HUDEP-2 (cell line): Measurements from ENCODE around the gene GJA5.

Source experiments
- DNase-seq, 76 experiments: peaks; one replicate each; lab custom pipeline; 2025; ENCODE audit not compliant: unreplicated experiment in 76 of 76; lab: John Stamatoyannopoulos, UW

Gene GJA5

DNA sequence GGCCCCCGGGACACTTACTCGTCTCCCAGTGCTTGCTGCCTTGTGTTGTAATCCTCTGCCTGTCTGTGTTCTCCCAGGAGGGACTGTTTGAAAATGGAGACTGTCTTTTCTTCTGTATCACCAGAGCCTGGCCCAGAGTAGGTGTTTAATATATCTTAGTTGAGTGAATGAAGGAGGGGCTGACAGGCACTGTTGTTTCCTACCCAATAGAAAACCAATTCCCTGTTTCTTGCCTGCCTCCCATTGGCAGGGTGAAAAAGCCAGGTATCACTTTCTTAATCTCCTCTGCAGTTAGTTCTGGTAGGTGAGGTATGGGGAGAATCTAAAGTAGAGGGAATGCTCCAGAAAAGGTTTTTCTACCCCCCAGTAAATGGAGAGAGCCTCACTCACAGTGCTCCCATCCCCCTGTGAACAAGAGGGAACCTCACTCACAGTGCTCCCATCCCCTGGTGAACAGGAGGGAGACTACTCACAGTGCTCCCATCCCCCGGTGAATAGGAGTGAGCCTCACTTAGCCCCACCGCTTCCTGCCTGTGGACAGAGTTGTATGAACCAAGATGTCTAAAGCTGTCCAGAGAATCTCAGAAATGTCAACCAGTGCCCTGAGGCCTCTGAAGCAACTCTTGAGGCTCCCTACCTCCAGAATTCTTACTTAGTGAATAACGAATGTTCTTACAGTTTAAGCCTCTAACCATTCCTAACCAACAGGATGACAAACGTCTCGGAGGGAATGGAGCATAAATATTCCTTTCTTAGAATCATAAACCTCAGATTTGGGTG, at the start of gene GJA5:
Gene GJA5, minus strand, starts transcription at position 122 of the 780 bp plus-strand sequence. CDS start 1,364 bp downstream, outside the sequence.
- no peak for DNase-seq

DNA sequence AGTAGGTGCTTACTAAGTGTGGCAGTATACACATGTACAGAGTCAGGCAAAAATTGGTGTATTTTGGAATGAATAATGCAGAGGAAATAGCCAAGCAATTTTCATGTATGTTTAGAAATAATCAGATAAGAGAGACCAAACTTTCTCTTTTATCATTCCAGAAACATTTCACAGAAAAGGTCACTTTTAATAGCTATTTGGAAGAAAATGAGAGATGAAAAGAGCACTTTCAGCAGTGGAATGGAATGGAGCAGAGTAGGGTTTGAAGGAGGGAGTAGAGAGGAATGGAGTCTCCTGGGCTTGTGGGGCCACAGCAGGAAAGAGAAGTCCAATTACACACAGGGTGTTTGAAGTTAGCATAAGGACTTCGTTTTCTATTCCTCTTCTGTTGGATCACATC, 48.8 kb upstream of the GJA5 start:
- DNase-seq, result no peak

DNA sequence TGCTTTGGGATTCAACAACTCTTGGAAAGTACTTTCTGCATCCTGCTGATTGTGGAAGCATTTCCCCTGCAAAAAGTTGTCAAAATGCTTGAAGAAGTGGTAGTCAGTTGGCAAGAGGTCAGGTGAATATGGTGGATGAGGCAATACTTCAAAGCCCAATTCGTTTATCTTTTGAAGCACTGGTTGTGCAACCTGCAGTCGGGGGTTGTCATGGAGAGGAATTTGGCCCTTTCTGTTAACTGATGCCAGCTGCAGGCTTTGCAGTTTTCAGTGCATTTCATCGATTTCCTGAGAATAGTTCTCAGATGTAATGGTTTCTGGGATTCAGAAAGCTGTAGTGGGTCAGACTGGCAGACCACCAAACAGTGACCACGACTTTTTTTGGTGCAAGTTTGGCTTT, 47.6 kb upstream of the GJA5 start:
- no peak for DNase-seq

DNA sequence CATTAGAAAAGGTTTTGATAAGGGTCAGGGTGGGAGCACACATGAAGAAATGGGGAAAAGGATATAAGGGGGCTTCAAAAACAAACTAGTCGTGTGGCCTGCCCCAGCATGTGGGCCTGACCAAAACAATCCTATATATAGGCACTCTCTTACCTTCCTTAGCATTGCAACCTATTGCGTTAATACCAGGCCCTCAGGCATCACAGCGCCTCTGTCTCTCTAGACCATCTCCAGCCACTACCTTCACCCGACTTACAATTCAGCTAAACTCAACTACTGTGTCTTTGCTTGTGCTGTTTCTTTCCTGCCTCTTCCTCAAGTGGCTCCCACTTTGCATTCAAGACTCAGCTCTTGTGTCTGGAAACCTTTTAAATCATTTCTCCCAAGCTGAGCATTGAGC, 47.0 kb upstream of the GJA5 start:
- no peak for DNase-seq

DNA sequence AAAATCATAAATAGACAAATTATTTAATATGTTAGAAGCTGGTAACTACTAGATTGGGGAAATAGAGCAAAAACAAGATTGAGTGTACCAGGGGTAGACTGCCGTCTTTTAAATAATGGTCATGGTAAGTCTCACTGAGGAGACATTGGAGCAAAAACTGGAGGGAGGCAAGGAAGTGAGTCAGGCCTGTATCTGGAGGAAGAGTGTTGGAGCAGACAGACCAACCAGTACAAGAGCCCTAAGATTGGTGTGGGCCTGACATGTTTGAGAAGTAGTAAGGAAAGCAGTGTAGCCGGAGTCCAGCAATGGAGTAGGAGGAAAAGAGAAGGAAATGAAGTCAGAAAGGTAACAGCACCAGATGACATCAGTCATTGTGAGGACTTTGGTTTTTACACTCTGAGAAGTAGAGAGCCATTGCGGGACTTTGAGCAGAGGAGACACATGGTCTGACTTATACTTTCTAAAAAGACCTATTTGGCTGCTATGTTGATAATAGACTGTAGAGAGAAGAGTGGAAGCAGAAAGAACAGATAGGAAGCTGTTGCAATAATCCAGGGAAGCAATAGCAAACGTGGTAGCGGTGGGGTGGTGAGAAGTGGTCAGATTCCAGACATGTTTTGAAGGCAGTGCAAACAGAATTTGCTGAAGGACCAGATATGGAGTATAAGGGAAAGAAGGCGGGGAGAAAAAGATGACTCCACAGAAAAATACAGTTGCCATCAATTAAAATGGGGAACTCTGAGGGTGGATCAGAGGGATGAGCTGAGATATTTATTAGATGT, 44.7 kb upstream of the GJA5 start:
- DNase-seq, result no peak

DNA sequence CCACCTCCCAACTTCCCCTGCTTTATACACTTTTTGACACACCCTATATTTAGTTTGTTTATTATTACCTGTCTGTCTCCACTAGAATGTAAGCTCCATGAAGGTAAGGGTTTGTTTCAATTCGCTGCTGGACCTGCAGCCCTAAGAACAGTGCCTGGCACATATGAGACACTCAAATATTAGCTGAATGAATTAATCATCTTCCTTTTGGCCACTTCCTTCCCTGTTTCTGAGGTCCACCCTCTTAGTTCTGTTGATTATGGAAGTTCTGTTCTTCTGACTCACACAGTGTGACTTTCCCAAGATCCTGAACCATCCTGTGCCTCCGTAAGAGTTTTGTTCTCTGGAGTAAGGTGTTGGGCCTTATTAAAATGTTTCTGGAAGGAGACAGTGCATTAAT, 40.4 kb upstream of the GJA5 start:
- DNase-seq, result no peak

DNA sequence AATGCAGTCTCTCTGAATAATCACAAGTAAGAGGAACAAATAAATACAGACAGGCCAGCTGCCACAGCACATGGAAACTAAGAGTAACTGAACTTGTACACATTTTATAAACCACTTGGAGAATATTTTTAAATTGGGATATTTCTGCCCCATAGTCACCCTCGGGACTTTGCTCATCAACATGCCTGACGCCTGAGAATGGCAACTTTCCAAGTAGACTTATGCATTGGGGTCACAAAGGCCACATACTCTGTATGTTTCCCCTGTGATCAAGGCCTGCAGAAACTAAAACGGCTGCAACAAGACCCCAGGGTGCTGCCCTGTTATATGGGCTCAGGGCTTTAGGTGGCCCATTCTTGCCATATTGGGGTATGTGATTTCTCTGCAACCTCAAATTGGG, 38.3 kb upstream of the GJA5 start:
- no peak for DNase-seq

DNA sequence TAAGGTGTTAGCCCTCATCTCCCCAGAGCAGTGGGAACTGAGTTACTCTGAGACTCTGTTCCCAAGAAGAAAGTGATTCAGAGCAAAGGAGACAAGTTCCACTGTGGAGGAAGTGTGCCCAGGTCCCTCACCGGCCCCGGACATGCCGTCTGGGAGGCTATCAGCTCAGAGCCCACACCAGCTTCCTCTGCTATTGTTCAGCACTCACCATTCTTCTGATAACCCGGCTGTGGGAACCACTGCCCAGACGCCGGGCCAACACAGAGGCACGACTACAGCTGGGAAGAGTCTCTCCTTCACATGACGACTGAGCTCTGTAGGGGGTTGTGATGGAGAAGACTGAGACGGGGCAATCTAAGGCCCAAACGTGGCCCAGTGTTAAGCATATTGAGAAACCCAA, 34.2 kb upstream of the GJA5 start:
- DNase-seq, result no peak

DNA sequence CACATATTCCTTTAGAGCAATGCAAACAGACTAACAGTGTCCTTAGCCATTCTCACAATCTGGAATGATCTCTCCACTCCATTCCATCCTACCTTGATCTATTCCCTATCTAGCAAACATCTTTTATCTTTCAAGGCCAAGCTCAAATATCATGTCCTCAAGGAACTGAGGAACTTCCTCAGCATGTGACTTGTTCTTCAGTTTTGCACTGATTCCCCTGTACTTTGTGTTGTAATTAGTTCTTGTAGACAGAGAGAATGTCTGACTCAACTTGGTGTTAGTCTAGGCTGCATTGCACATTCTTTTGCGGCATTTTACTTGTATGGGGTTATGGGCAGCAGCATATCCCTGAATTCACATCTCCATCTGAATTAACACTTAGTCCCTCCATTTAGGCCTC, 31.5 kb upstream of the GJA5 start:
- DNase-seq, result no peak

DNA sequence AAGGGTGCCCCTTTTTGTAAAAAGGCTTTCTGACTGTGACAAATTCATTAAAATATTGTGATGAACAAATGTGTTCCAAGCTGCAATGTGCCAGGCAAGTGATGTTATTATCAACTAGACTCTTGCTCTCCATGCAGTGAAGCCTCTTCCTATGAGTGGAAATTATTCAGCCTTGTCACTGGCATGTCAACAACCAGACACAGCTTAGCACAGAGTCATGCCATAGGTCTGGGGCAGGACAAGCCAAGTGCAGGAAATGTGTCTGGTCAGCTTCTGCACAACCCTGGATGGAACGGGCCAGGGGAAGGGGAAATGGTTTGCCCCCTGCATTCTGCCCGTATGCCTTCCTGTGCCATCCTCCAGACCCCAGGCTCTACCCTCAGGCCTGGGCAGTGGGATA, 27.4 kb upstream of the GJA5 start:
- no peak for DNase-seq

DNA sequence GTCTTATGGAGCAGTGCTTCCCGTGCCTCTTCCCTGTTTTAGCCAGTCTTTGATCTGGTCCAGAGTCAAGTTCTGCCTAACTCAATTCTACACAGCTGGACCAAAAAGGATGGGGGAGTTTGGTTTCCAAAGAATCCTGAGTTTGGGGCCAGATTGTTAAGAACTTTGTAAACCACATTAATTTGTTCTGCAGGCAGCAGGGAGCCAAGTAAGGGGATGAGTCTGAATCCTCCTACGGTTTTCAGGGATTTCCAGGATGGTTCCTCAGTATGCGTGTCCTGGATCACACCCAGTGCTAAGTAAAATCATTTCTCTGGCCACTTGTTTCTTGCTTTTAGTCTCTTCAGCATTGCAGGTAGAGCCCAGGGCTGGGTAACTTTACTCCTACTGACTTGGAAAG, 26.1 kb upstream of the GJA5 start:
- no peak for DNase-seq

DNA sequence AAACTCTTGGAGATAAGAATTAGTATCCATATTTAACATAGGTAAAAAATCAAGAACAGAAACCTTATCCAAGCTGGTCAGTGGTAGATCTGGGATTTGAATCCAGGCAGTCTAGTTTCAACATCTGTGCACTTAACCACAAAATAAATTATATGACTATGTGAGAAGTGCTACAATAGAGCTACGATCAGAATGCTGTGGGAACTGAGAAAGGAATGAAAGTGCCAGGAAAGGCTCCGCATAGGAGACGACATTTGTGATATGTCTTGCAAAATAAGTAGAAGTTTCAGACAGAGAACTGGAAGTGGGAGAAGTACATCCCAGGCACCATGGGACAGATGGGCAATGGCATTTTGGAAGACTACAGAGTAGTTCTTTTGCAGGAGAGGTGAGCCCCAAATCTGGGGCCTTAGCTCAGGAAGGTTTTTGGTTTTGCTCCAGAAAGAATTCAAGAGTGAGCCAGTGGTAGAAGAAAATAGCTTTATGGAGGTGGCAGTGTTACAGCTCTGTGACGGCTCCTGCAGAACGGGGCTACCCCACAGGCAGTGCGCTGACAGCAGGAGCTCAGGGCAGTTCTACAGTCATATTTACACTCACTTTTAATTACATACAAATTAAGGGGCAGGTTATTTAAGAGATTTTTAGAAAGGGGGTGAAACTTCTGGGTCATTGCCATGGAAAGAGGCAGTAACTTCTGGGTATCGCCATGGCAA, 25.5 kb upstream of the GJA5 start:
- DNase-seq, result no peak

DNA sequence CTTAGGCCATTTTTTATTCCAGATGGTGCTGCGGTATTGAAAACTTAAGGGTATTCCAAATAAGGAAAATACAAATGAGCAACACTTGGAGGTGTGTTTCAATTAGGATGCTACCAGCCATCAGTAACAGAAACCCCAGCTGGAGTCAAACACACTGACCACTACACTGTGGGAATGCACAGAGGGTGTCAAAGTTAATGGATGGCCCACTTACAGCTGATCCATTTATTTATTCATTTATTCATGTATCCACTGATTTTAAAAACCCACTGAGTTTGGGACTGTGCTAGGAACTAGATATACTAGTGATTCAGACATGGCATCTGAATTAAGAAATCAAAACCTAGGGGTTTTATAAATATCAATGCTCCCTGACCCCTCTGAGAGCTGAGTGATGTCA, 24.5 kb upstream of the GJA5 start:
- DNase-seq, result no peak

DNA sequence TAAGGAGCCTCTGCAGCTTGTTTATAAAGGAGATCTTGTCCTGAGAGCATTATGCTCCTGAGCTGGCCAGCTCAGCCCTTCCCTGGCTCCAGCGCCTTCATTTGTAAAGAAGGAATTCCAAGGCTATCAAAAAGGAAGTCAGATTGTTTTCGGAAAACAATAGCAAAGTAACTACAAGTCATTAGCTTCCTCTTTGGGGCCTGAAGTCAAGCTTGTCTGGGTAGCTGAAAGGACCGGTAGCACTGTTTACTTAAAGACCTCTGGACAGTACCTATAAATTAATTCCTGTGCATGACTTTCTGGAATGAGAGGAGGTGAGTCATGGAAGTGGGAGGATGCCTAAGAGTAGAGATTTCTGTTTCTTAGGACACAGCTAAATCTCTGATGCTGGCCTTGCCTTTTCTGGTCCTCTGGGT, 20.7 kb upstream of the GJA5 start:
- no peak for DNase-seq

DNA sequence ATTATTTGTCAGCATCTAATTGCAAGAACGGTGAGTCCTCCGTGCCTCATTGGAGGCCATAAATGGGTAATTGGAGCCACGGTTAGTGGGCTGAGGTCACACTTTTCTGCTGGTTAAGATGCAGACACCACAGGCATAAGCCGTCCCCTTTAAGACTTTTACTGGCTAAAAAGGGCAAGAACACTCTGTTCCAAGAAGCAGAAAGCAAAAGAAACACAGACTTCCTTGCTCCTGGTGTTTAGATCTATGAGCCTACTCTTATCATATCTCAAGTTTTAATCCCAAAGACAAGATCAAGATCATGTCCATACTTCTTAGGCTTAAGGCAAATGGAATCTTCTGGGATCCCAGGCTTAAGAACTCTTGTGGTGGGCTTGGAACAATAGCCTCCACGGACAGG, 17.3 kb upstream of the GJA5 start:
- DNase-seq, result no peak

DNA sequence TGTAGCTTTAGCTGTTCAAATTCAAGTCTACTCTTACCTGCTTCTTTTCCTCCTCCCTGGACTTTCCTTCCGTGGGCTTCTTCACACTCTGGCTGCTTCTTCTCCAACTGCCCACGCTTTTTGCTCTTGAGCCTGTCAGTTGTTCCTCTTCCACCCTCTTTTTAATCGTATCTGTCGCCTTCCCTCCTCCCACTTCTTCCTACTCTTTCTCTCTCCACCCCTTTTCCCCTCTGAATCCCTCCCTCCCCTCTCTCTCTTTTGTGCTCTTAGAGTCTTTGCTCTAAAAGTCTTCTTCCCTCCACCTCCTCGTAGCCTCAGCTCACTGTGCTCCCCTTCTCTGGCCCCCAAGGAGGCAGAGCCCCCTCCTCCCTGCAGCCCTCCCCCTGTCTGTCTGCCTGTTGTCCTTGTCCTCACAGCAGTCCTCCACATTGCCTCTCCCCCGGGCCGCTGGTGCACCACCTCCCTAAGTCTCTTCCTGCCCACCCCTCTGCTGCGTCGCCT, 12.9 kb upstream of the GJA5 start:
- DNase-seq, result no peak

DNA sequence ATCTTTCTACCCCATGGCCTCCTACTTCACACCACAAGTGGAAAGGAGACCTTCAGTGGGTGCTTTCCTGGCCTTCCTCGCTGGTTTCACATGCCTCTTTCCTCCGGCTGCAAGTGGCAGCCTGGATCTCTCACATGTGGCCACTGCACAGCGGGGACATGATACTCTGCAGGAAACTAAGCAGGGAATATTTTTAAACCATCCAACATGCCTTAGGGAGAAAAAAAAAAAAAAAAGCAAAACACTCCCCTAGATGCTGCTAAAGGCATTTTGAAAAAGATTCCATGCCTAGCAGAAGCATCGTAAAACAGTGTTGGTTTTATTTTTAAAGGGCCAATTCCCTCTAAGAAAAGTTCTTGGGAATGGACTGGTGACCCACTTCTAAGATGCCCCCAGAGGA, 12.2 kb upstream of the GJA5 start:
- no peak for DNase-seq

DNA sequence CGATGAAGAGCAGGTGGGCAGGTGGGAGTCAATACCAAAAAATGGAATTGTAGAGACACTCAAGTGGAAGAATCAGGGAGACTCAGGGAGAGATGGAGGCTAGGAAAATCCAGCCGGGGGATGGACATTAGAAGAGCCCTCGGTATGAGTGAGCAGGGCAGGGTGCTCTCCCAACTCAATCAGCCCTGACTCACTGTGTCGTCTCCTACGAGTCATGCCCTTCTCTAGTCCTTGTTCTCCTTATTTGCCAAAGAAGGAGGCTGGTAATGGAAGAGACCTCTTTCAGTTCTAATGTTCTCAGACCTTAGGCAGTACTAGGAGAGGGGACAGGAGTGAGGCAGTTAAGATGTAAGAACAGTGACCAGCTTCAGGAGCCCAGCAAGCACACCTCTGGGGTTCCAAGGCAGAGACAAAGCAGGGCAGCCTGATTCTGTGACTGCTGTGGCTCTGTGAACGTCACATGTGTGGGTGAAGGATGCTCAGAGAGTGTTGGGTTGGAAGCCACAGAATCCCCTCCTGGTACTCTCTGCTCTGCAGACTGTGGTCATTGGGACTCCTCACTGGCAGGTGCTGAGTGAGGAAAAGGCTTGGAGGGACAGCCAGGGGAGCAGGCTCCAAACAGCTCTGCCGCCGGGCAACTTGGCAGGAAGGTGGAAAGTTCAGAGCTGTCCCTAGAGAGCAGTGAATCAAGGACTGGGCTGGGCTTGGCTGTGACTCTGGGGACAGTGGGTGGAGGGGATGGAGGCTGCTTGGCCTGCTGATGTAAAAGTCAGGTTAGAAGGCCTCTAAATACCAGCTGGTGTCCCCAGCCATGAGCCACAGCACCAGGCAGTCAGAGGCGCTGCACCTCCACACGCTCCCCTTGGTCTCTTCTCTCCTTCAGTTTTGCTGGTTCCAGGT, 11.1 kb upstream of the GJA5 start:
- no peak for DNase-seq

DNA sequence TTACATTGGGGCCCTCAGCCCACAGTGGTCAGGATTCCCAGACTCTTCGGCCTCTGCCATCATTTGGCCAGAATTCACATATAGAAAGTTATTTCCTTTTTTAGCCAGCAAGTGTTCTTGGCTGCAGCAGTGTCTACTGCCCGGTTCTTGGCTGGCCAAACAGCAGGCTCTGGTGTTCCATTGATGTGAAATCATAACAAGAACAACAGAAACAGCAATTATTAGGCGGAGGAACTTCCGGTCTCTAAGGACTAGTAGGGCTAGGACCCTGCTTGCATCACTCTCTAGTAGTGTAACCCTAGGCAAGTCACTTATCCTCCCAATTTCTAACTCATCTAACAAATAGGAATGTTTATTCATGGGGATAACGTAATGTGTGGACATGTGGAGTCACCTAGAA, 8.7 kb upstream of the GJA5 start:
- no peak for DNase-seq

DNA sequence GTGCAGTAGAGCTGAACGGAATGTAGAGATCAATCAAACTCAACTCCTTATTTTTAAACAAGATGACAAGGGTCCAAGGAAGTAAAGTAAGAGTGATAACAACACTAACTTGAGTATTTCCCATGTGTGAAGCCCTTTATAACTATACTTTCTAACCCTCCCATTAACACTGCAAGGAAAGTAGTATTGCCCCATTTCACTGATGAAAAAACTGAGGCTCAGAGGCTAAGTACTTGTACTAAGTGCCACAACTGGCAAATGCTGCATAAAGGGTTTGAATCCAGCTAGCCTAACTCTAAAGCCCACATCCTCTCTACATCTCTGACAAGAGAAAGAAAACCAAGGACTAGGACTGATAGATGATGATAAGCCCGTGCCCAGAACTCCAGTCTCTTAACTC, 8.2 kb upstream of the GJA5 start:
- DNase-seq, result no peak
